ENCODE data around the gene CCL22.

CCL22 gene

DNA sequence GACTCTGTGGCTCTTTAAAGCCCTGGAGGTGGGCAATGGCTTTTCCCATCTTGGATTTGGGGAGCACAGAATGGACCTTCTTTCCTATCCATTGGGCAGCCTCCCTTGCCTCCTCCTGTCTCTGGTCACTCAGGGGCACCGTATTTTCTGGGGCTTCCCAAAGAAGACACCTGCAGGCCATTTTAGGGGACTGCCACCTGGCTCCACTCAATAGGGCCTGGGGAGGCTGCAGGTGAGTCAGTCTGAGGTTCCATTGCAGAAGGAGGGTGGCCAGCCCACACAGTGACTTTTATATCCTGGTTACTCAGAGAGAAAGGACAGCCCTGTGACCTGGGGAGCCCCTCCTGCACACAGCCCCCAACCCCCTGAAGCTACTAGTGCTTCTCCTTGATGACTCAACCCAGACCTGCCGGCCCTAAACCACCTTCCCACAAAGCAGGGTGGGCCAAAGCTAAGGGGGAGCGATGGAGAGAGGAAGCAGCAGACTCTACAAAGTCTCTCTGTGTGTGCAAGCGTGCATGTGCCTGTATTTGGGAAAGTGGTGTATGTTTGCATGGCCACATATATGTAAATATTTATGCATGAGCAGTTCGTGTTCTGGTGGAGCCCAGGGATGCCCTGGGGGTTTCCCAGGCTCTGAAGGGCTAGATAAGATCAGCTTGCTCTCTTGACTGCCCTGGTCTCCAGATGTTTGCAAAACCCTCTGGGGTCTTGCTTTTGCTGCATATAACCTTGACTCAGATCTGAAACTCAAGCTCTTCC, 18.7 kb downstream of the CCL22 start:
- DNase-seq = no peak

DNA sequence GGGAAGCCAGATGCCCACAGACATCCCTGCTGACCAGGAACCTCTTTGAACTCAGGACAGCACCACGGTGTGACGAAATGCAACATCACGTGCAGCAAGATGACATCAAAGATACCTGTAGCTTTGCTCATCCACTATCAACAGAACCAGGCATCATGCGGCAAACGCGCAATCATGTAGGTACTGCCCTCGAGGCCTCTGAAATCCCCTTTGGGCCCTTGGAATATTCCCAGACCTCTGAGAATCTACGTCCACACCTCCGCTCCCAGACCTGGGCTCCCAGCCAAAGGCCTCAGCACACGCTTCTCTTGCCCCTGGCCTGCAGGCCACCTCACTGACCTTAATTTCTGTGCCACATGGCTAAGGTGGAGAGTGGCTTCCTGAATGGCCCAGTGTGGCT, 21.0 kb downstream of the CCL22 start:
- no peak for DNase-seq

DNA sequence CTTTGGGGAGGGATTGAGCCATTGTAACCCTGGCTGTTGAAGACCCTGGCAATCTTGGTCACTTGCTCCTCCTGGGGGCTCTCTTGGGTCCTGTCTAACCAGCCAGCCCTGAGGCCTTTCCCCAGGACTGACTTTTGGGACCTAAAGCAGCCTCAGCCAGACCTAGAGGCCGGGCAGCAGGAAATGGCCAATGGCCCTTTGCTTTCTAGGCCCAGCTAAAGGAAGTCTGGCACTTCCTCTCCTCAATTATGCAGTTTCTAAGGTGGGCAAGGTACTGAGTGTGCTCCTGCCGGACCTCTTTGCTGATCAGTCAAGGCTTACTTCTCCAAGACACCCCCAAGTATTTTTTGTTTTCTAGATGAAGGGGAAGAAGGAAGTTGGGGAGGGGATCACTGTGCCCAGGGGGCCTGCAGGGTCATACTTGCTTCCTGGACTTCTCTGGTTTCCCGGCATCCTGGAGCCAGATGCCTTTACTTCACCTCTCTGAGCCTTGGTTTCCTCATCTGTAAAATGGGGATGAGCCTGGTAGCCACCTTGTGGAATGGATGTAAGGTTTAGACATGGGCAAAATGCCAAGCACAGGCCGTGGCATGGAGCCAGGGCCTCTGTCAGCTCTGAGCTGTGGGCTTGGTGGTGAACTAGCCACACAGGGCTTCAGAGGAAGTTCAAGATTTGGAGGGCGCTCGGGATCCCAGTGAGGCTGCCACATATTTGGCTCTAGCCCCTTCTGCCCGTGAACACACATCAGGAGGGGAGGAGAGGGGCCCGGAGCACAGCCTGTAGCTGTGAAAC, 22.3 kb downstream of the CCL22 start:
- peak in 1 of 2 donors; percentile 6 for DNase-seq

DNA sequence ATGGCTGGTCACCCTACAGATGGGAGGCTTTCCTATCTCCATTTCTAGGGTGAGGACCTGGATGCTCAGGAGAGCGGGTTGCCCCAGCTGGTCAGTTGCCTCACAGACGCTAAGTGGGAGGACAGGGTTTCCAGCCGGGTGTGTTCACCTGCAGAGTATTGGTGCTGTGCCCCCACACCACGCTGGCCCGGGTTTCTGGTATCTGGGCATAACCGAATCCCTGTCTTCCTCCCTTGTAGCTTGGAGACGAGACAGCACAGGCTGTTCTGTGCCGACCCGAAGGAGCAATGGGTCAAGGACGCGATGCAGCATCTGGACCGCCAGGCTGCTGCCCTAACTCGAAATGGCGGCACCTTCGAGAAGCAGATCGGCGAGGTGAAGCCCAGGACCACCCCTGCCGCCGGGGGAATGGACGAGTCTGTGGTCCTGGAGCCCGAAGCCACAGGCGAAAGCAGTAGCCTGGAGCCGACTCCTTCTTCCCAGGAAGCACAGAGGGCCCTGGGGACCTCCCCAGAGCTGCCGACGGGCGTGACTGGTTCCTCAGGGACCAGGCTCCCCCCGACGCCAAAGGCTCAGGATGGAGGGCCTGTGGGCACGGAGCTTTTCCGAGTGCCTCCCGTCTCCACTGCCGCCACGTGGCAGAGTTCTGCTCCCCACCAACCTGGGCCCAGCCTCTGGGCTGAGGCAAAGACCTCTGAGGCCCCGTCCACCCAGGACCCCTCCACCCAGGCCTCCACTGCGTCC, 23.4 kb downstream of the CCL22 start:
- DNase-seq = no peak

DNA sequence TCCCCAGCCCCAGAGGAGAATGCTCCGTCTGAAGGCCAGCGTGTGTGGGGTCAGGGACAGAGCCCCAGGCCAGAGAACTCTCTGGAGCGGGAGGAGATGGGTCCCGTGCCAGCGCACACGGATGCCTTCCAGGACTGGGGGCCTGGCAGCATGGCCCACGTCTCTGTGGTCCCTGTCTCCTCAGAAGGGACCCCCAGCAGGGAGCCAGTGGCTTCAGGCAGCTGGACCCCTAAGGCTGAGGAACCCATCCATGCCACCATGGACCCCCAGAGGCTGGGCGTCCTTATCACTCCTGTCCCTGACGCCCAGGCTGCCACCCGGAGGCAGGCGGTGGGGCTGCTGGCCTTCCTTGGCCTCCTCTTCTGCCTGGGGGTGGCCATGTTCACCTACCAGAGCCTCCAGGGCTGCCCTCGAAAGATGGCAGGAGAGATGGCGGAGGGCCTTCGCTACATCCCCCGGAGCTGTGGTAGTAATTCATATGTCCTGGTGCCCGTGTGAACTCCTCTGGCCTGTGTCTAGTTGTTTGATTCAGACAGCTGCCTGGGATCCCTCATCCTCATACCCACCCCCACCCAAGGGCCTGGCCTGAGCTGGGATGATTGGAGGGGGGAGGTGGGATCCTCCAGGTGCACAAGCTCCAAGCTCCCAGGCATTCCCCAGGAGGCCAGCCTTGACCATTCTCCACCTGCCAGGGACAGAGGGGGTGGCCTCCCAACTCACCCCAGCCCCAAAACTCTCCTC, 24.1 kb downstream of the CCL22 start:
- DNase-seq = no peak

DNA sequence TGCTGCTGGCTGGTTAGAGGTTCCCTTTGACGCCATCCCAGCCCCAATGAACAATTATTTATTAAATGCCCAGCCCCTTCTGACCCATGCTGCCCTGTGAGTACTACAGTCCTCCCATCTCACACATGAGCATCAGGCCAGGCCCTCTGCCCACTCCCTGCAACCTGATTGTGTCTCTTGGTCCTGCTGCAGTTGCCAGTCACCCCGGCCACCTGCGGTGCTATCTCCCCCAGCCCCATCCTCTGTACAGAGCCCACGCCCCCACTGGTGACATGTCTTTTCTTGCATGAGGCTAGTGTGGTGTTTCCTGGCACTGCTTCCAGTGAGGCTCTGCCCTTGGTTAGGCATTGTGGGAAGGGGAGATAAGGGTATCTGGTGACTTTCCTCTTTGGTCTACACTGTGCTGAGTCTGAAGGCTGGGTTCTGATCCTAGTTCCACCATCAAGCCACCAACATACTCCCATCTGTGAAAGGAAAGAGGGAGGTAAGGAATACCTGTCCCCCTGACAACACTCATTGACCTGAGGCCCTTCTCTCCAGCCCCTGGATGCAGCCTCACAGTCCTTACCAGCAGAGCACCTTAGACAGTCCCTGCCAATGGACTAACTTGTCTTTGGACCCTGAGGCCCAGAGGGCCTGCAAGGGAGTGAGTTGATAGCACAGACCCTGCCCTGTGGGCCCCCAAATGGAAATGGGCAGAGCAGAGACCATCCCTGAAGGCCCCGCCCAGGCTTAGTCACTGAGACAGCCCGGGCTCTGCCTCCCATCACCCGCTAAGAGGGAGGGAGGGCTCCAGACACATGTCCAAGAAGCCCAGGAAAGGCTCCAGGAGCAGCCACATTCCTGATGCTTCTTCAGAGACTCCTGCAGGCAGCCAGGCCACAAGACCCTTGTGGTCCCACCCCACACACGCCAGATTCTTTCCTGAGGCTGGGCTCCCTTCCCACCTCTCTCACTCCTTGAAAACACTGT, 25.0 kb downstream of the CCL22 start:
- no peak for DNase-seq

DNA sequence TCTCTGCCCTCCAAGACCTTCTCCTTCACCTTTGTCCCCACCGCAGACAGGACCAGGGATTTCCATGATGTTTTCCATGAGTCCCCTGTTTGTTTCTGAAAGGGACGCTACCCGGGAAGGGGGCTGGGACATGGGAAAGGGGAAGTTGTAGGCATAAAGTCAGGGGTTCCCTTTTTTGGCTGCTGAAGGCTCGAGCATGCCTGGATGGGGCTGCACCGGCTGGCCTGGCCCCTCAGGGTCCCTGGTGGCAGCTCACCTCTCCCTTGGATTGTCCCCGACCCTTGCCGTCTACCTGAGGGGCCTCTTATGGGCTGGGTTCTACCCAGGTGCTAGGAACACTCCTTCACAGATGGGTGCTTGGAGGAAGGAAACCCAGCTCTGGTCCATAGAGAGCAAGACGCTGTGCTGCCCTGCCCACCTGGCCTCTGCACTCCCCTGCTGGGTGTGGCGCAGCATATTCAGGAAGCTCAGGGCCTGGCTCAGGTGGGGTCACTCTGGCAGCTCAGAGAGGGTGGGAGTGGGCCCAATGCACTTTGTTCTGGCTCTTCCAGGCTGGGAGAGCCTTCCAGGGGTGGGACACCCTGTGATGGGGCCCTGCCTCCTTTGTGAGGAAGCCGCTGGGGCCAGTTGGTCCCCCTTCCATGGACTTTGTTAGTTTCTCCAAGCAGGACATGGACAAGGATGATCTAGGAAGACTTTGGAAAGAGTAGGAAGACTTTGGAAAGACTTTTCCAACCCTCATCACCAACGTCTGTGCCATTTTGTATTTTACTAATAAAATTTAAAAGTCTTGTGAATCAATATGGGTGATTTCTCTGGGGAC, 25.9 kb downstream of the CCL22 start:
- peak in 1 of 2 donors; percentile 25 for DNase-seq

DNA sequence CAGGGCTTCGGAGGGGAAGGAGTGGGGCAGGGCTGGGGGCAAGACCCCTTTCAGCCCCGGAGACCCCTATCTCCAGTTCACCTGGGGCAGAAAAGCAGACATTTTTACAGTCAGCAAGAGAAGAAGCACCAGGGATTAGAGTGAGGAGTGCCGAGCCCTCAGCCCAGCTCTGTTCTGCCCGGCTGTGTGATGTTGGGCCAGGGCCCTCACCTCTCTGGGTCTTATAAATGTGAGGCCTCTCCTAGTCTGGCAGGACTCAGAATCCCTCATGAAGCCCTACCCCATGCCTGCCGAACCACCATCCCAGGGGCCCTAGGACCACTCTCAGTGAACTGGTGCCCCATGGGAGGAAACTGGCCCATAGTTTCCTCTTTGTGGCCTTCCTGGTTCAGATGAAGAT, 26.5 kb downstream of the CCL22 start:
- no peak for DNase-seq

DNA sequence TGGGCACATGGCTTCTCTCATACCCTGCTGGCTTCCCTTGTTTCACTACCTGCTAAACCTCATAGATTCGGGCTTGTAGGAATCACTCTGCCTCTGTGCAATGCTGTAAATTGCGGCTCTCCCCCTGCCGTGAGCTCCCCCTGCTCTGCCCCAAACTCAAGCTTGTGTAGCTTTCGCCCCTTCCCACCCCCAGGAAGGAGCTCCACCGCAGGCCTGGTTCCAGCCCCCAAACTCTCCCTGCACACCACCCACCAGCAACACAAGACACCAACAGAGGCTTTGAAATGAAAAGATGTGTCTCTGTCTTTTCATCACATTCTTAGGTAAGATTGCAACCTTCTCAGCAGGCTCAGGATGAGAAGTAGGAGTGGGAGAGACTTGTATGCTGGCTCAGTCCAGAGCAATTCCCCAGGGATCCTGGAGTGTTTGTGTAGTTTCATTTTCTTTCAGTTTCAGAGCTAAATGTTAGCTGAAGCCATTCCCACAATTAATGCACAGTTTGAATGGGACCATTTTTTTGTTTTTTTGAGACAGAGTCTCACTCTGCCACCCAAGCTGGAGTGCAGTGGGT, 27.9 kb downstream of the CCL22 start:
- DNase-seq = no peak

DNA sequence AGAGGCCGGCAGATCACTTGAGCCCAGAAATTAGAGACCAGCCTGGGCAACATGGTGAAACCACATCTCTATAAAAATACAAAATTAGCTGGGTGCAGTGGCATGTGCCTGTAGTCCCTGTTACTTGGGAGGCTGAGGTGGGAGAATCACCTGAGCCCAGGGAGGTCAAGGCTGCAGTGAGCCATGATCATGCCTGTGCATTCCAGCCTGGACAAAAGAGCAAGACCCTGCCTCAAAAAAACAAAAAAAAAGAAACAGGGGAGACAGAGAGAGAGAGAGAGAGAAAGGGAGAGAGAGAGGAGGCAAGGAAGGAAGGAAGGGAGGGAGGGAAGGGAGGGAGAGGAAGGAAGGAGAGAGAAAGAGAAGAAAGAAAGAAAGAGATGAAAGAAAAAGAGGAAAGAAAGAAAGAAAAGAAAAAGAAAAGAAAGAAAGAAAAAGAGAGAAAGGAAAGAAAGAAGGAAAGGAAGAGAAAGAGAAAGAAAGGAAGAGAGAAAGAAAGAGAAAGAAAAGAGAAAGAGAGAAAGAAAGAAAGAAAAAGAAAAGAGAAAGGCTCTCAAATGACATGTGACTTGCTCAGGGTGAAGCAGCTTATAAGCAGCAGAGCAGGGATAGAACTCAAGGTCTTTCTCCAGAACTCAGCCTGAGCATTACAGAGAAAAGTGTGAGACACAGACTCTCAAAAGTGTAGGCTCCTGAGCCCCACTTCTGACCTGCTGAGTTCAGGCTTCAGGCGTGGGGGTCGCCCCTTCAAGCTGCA, 29.2 kb downstream of the CCL22 start:
- DNase-seq = no peak

DNA sequence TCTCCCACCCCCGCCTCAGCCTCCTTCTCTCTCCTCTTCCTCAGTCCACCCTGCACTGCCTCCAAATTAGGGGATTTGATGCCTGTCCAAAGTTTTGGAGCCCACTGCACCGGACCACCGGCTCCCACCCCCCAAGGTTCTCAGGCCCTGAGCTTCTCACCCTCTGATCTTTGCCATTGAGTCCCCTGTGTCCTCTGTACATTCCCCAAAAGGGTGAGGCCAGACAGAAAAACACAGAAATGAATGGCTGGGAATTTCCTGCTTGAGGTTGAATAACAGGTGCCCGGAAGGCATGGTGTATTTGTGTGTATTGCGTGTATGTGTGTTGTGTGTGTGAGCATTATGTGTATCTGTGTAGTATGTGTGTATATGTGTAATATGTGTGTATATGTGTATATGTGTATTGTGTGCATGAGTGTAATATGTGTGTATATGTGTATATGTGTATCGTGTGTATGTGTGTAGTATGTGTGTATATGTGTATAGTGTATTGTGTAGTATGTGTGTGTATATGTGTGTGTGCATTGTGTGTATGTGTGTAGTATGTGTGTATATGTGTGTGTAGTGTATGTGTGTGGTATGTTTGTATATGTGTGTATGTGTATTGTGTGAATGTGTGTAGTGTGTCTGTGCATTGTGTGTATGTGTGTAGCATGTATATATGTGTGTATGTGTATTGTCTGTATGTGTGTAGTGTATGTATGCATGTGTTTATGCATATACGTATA, 29.9 kb downstream of the CCL22 start:
- DNase-seq = no peak

DNA sequence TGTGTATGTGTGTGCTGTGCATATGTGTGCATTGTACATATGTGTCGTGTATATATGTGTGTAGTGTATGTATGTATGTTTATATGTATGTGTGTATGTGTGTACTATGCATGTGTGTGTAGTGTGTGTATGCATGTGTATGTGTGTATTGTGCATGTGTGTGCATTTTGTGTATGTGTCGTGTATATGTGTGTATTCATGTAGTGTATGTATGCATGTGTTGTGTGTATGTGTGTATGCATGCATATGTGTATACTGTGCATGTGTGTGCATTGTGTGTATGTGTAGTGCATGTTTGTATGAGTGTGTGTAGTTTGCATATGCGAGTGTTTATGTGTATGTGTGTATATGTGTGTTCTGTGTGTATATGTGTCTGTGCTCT, 30.5 kb downstream of the CCL22 start:
- no peak for DNase-seq

DNA sequence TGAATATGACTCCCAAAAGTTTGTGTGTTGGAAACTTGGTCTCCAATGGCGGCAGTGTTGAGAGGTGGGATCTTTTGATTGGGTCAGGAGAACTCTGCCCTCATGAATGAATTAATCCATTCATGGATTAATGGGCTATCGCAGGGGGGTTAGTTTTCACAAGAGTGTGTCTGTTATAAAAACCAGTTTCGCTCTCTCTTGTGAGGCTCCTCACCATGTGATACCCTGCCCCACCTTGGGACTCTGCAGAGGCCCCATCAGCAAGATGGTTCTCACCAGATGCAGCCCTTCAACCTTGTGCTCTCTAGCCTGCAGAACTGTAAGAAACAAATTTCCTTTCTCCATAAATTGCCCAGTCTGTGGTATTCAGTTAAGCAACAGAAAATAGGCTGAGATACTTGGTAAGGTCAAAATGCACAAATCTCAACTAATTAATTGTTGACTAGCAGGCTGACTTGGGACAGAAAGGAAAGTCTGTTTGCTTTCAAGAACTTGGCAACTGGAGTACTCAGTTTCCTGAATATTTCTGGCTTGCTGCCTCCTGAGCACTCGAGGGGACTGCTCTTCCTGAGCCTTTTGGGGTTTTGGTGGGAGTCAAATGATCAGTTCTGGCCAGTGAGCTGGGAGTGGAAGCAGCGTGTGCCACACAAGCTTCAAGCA, 32.2 kb downstream of the CCL22 start:
- DNase-seq = no peak

DNA sequence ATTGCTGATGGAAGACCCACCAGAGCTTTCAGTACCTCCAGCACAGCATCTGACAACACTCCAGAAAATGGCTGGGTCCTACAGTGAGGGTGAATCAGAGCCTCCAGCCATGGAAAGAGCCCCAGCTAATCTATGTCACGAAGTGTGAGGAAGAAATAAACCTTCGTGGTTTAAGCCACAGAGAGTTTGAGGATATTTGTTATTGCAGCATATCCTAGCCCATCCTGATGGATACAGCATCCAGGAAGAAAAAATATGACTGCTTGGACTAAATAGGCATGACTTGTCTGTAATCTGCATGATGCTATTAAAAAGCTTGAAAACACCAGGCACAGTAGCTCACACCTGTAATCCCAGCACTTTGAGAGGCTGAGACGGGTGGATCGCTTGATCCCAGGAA, 32.7 kb downstream of the CCL22 start:
- DNase-seq = no peak

DNA sequence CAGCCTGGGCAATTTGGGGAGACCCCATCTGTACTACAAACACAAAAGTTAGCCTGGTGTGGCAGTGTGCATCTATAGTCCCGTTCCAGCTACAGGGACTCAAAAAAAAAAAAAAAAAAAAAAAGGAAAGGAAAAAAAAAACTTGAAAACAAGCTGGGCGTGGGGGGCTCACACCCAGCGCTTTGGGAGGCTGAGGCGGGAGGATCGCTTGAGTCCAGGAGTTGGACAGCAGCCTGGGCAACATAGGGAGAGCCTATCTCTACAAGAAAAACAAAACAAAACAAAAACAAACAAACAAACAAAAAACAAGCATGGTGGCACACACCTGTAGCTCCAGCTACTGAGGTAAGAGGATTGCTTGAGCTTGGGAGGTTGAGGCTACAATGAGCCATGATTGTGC, 33.1 kb downstream of the CCL22 start:
- DNase-seq = no peak

DNA sequence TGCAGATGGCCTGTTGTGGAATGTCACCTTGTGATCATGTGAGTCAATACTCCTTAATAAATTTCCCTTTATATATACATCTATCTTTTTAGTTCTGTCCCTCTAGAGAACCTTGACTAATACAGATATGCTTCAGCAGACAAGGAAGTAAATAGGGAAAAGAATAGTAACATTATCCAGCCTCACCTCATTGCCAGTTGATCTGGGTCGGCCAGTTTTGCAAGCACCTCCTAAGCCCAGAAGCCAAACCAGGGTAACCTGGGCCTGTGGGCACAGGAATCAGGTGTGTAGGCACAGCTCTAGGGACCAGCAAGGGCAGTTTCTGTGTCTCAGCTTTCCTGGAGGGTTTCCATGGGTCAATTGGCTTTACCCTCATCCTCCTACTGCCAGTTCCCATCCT, 34.1 kb downstream of the CCL22 start:
- no peak for DNase-seq

DNA sequence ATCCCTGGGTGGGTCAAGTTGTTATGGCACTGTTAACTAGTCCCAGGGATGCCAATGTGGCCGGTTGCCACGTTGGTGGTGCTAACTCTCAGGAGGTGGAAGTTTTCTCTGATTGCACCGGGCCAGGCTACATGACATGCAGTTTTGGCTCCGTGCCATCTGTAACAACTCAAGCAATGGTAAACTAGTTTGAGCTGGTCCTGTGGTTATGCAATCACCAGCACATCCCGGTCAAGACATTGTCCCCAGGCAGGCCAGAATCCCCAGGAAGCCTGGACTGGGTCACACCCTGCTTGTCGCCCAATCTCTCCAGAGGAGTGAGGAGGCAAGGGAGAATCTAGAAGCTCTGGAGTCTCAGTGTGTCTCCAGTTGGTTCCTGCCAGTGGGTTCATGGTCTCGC, 35.9 kb downstream of the CCL22 start:
- DNase-seq = no peak

DNA sequence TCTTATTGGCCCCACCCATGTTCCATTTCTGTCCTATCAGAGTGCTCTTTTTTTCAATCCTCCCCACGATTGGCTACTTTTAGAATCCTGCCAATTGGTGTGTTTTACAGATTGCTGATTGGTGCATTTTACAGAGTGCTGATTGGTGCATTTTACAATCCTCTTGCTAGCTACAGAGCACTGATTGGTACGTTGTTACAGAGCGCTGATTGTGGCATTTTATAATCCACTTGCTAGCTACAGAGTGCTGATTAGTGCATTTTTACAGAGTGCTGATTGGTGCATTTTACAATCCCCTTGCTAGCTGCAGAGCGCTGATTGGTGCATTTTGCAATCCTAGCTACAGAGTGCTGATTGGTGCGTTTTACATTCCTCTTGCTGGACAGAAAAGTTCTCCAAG, 36.4 kb downstream of the CCL22 start:
- no peak for DNase-seq

DNA sequence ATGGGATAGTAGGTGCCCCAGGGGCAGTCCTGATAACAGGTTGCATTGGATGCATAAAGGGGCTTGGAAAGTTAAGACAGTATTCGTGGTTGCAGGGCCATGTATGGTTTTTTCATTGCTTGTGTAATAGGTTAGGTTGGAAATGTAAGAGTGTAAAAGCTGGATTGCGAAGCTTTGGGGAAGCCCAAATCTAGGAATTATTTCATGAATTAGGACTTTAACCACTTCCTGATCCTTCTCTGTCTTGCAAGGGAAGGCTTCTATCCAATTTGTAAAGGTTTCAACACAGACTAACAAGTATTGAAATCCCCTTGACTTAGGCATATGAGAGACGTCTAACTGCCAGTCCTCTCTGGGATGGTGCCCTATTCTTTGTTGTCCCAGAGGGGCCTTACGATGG, 38.2 kb downstream of the CCL22 start:
- no peak for DNase-seq

Measured in CD4-positive, alpha-beta T cell treated with Interferon alpha-2 for 1 hour (primary cell).